HG03439 (cell line): Measurements from ENCODE around the gene ZNF534.
"Not testable (repeated sequence)": the region's sequence is repeated elsewhere in the genome, so short reads cannot be mapped to it uniquely, and the experiment has no call there.

ENCODE experiments used
- ATAC-seq: cut with Tn5 transposase; IDR thresholded peaks from one replicate; pipeline ENCODE4 v1.9.1; 2021; ENCODE audit warnings: mild to moderate bottlenecking, moderate library complexity; ENCODE audit not compliant: unreplicated experiment

The ZNF534 gene

GRCh38 chr19:52428937-52429336, at the start of gene ZNF534:
ZNF534 (plus strand) TSS chr19:52429148; CDS start chr19:52431475, 2,327 bp downstream.
- ATAC-seq = no peak

GRCh38 chr19:52391135-52391534, 37.8 kb upstream of the ZNF534 start:
- ATAC-seq = no peak

- no peak for ATAC-seq
Measured at GRCh38 chr19:52397310-52398080, 31.5 kb upstream of the ZNF534 start, which contains the start of gene ZNF528. ZNF528 (plus strand) TSS chr19:52397849; CDS start chr19:52402014, 4,165 bp downstream.

GRCh38 chr19:52398081-52398441, 30.9 kb upstream of the ZNF534 start:
- ATAC-seq = no peak

- ATAC-seq = no peak
Measured at GRCh38 chr19:52410276-52410675, 18.7 kb upstream of the ZNF534 start.

- no peak for ATAC-seq
Measured at GRCh38 chr19:52415711-52416110, 13.2 kb upstream of the ZNF534 start.

- no peak for ATAC-seq
Measured at GRCh38 chr19:52442179-52442578, 13.2 kb downstream of the ZNF534 start.

- no peak for ATAC-seq
Measured at GRCh38 chr19:52444506-52444905, 15.6 kb downstream of the ZNF534 start.

- no peak for ATAC-seq
Measured at GRCh38 chr19:52451241-52451640, 22.3 kb downstream of the ZNF534 start.

- no peak for ATAC-seq
Measured at GRCh38 chr19:52453324-52454094, 24.6 kb downstream of the ZNF534 start, which contains the start of gene ZNF578. ZNF578 (plus strand) TSS chr19:52453553; CDS start chr19:52501846, 48,293 bp downstream.

- ATAC-seq = no peak
Measured at GRCh38 chr19:52464798-52465470, 36.0 kb downstream of the ZNF534 start.

- no peak for ATAC-seq
Measured at GRCh38 chr19:52473655-52474350, 44.9 kb downstream of the ZNF534 start.

GRCh38 chr19:52474351-52475127, 45.6 kb downstream of the ZNF534 start:
- no peak for ATAC-seq

GRCh38 chr19:52484111-52484743, 55.3 kb downstream of the ZNF534 start:
- not testable (repeated sequence) for ATAC-seq

- ATAC-seq = not testable (repeated sequence)
Measured at GRCh38 chr19:52485064-52485463, 56.1 kb downstream of the ZNF534 start.

- ATAC-seq = not testable (repeated sequence)
Measured at GRCh38 chr19:52485561-52486240, 56.8 kb downstream of the ZNF534 start.

GRCh38 chr19:52492201-52492993, 63.4 kb downstream of the ZNF534 start:
- no peak for ATAC-seq

- no peak for ATAC-seq
Measured at GRCh38 chr19:52492994-52493470, 64.1 kb downstream of the ZNF534 start.
